H1 (cell line): Measurements from ENCODE around the gene GFAP. TPM values are rescaled to one million over a fixed set of nuclear protein-coding genes. Genes with fewer than 3 reads are reported as not detected.

Experiments used
- CTCF ChIA-PET: fragments of 300-600 bp; sonication (Branson Sonifier 250); formaldehyde crosslinking; loops from one replicate; lab custom pipeline; 2021; ENCODE audit not compliant: partially characterized antibody; lab: Charles Lee
- POLR2A ChIA-PET: fragments of 300-600 bp; sonication (Branson Sonifier 250); formaldehyde crosslinking; loops from one replicate; lab custom pipeline; 2021; ENCODE audit warnings: inconsistent platforms; ENCODE audit not compliant: partially characterized antibody; lab: Charles Lee
- DNase-seq, 2 experiments: peaks; one replicate each; pipeline versions ENCODE4 v3.0.0 to v3.0.0-alpha.2; 2010 to 2022; ENCODE audit warnings: low spot score in 2 of 2, low read depth in 1 of 2, mixed read lengths in 1 of 2
- FAIRE-seq: peaks from 2 replicates; lab custom pipeline; 2011; peaks lifted over from hg19 to GRCh38; lab: Jason Lieb, UNC
- H2AFZ ChIP-seq: 2 replicates; pipeline ENCODE4 v1.8.1; 2012; ENCODE audit warnings: low read length, inconsistent platforms
- H2AK5ac ChIP-seq: 2 replicates; pipeline ENCODE4 v1.6.1; 2013; ENCODE audit warnings: low read depth, low read length
- H2BK120ac ChIP-seq: replicated peaks from 2 replicates; pipeline ENCODE3; 2013; ENCODE audit warnings: low read depth, low read length, inconsistent platforms
- H2BK12ac ChIP-seq: 2 replicates; pipeline ENCODE4 v1.6.1; 2013; ENCODE audit warnings: low read depth, low read length
- H2BK15ac ChIP-seq: 2 replicates; pipeline ENCODE4 v1.6.1; 2013; ENCODE audit warnings: low read length
- H2BK20ac ChIP-seq: 2 replicates; pipeline ENCODE4 v1.6.1; 2013; ENCODE audit warnings: low read length
- H2BK5ac ChIP-seq: 2 replicates; pipeline ENCODE4 v1.6.1; 2013; ENCODE audit warnings: low read depth, low read length
- H3K14ac ChIP-seq: 2 replicates; pipeline ENCODE4 v1.6.1; 2013; ENCODE audit warnings: inconsistent platforms; ENCODE audit not compliant: insufficient read length
- H3K18ac ChIP-seq: 2 replicates; pipeline ENCODE4 v1.6.1; 2013; ENCODE audit warnings: low read length; ENCODE audit errors: extremely low read depth
- H3K23ac ChIP-seq: 2 replicates; pipeline ENCODE4 v1.6.1; 2013; ENCODE audit warnings: inconsistent platforms; ENCODE audit not compliant: insufficient read length
- H3K23me2 ChIP-seq: 2 replicates; pipeline ENCODE4 v1.6.1; 2013; ENCODE audit warnings: low read depth, low read length
- H3K27ac ChIP-seq: 2 replicates; pipeline ENCODE4 v1.6.1; 2011; ENCODE audit warnings: low read depth, low read length, inconsistent platforms
- H3K27me3 ChIP-seq, 4 experiments: replicated peaks in 1 of 4; 1 replicate in 1 of 4; 2 replicates in 3 of 4; pipeline versions ENCODE4 v1.6.1 to v1.8.1; 2011 to 2013; ENCODE audit warnings: low read length in 3 of 4, mild to moderate bottlenecking in 3 of 4, inconsistent platforms in 2 of 4, mixed read lengths in 2 of 4, moderate library complexity in 1 of 4; ENCODE audit not compliant: control insufficient read depth in 3 of 4, insufficient read depth in 3 of 4; ENCODE audit errors: extremely low read depth in 1 of 4
- H3K36me3 ChIP-seq, 4 experiments: 2 replicates each; pipeline versions ENCODE4 v1.6.1 to v1.8.1; 2011 to 2013; ENCODE audit warnings: mild to moderate bottlenecking in 4 of 4, low read length in 3 of 4, moderate library complexity in 2 of 4, control low read depth in 1 of 4, inconsistent platforms in 1 of 4; ENCODE audit not compliant: insufficient read depth in 4 of 4, control insufficient read depth in 2 of 4
- H3K4ac ChIP-seq: replicated peaks from 2 replicates; pipeline ENCODE3; 2013; ENCODE audit warnings: low read length, low read depth, mixed read lengths, inconsistent platforms; ENCODE audit not compliant: insufficient read length
- H3K4me1 ChIP-seq, 4 experiments: replicated peaks in 1 of 4; 1 replicate in 1 of 4; 2 replicates in 3 of 4; pipeline versions ENCODE4 v1.6.1 to v1.8.1; 2011 to 2013; ENCODE audit warnings: low read length in 3 of 4, inconsistent platforms in 2 of 4, mixed read lengths in 1 of 4; ENCODE audit not compliant: insufficient read depth in 4 of 4, control insufficient read depth in 3 of 4
- H3K4me2 ChIP-seq, 2 experiments: 2 replicates each; pipeline versions ENCODE4 v1.6.1 to v1.8.1; 2011 to 2013; ENCODE audit warnings: low read depth in 2 of 2, low read length in 2 of 2, control low read depth in 1 of 2, inconsistent platforms in 1 of 2, mild to moderate bottlenecking in 1 of 2; ENCODE audit not compliant: insufficient read depth in 1 of 2
- H3K4me3 ChIP-seq, 4 experiments: fragments of 200-600, 300-600 bp in 1 of 4; sonication (generic), shearing (Covaris generic), sonication (Bioruptor Twin) in 1 of 4; 2 replicates each; pipeline versions ENCODE4 v1.5.1 to v1.8.1; 2011 to 2016; ENCODE audit warnings: low read length in 4 of 4, low read depth in 3 of 4, control low read depth in 2 of 4, inconsistent platforms in 2 of 4, mild to moderate bottlenecking in 2 of 4, mixed read lengths in 1 of 4, moderate library complexity in 1 of 4; ENCODE audit not compliant: insufficient read depth in 2 of 4; ENCODE audit errors: extremely low read depth in 1 of 4
- H3K56ac ChIP-seq: replicated peaks from 2 replicates; pipeline ENCODE3; 2013; ENCODE audit warnings: low read depth, mild to moderate bottlenecking, mixed read lengths, low read length, inconsistent platforms; ENCODE audit not compliant: insufficient read length
- H3K79me1 ChIP-seq: 2 replicates; pipeline ENCODE4 v1.6.1; 2013; ENCODE audit warnings: low read depth, low read length, control low read depth
- H3K79me2 ChIP-seq, 2 experiments: 2 replicates each; pipeline versions ENCODE4 v1.6.1 to v1.8.1; 2012 to 2013; ENCODE audit warnings: low read length in 2 of 2, mild to moderate bottlenecking in 2 of 2, inconsistent platforms in 1 of 2; ENCODE audit not compliant: insufficient read depth in 2 of 2, control insufficient read depth in 1 of 2
- H3K9ac ChIP-seq, 4 experiments: replicated peaks in 1 of 4; 1 replicate in 1 of 4; 2 replicates in 3 of 4; pipeline versions ENCODE4 v1.6.1 to v1.8.1; 2011 to 2013; ENCODE audit warnings: low read depth in 3 of 4, low read length in 3 of 4, control low read depth in 2 of 4, mild to moderate bottlenecking in 2 of 4, moderate library complexity in 2 of 4, inconsistent platforms in 1 of 4; ENCODE audit errors: extremely low read depth in 1 of 4
- H3K9me3 ChIP-seq, 2 experiments: 2 replicates each; pipeline versions ENCODE4 v1.6.1 to v1.8.1; 2012 to 2013; ENCODE audit warnings: mild to moderate bottlenecking in 2 of 2, moderate library complexity in 2 of 2, control low read depth in 1 of 2, inconsistent platforms in 1 of 2, low read depth in 1 of 2, low read length in 1 of 2, mixed read lengths in 1 of 2; ENCODE audit not compliant: insufficient read depth in 2 of 2
- H4K20me1 ChIP-seq, 2 experiments: replicated peaks in 1 of 2; 2 replicates each; pipeline versions ENCODE3 to v1.8.1; 2011 to 2013; ENCODE audit warnings: inconsistent platforms in 2 of 2, low read length in 2 of 2, mild to moderate bottlenecking in 1 of 2; ENCODE audit not compliant: insufficient read depth in 2 of 2, control insufficient read depth in 1 of 2
- H4K5ac ChIP-seq: 2 replicates; pipeline ENCODE4 v1.6.1; 2013; ENCODE audit warnings: low read length, low read depth, mixed read lengths, inconsistent platforms; ENCODE audit not compliant: insufficient read length
- H4K8ac ChIP-seq: 2 replicates; pipeline ENCODE4 v1.8.0; 2013; ENCODE audit warnings: mild to moderate bottlenecking, moderate library complexity, low read length, inconsistent platforms; ENCODE audit not compliant: insufficient read depth; ENCODE audit errors: extremely low read depth
- H4K91ac ChIP-seq: replicated peaks from 2 replicates; pipeline ENCODE3; 2013; ENCODE audit warnings: low read length, mixed read lengths, inconsistent platforms; ENCODE audit not compliant: insufficient read length
- POLR2AphosphoS5 ChIP-seq: IDR thresholded peaks from 2 replicates; pipeline ENCODE4 v1.6.1; 2011; ENCODE audit warnings: low read depth, low read length
- RAD21 ChIP-seq, 2 experiments: IDR thresholded peaks in 1 of 2; conservative IDR thresholded peaks in 1 of 2; 2 replicates each; pipeline ENCODE4 v1.6.1; 2011; ENCODE audit warnings: low read depth in 2 of 2, low read length in 2 of 2, improper control_type of control experiment in 1 of 2, inconsistent platforms in 1 of 2, mild to moderate bottlenecking in 1 of 2, moderate library complexity in 1 of 2
- WGBS, 2 experiments: shearing (Covaris generic) in 1 of 2; methylation state at CpG; one replicate each; pipeline versions ENCODE4 v1.1.6 to v1.1.7; 2013 to 2015; ENCODE audit warnings: low lambda C conversion rate in 2 of 2, mixed read lengths in 2 of 2, inconsistent platforms in 1 of 2, low coverage in 1 of 2, missing lambda C conversion rate in 1 of 2; ENCODE audit not compliant: insufficient replicate concordance in 2 of 2, insufficient coverage in 1 of 2, insufficient read length in 1 of 2; ENCODE audit errors: extremely low coverage in 1 of 2, missing lambda C conversion rate in 1 of 2; 5-methylcytosine and 5-hydroxymethylcytosine counted together
- polyA plus RNA-seq, 7 experiments: library from polyadenylated mRNA; depleted of rRNA in 3 of 7; stranded (reverse) in 5 of 7; unstranded in 2 of 7; fragments of >200 nt in 5 of 7; fragments of 200-250 nt in 2 of 7; gene quantifications; 1 replicate in 5 of 7; 2 replicates in 1 of 7; 4 replicates in 1 of 7; pipeline versions ENCODE4 v1.2.1 to v1.2.3, GENCODE V29; 2011 to 2013; ENCODE audit warnings: missing spikeins in 2 of 7, mixed read lengths in 2 of 7
- total RNA-seq: library from RNA; stranded (reverse); fragmentation: NEBNext Ultra II Directional; extraction: Animal tissue kit (Norgen Biotek cat#: 25700); gene quantifications from 2 replicates; pipeline ENCODE4 v1.2.1, GENCODE V29; 2021

Gene GFAP
- total and polyA plus RNA-seq, 2 of the 8 experiments (the other 6 are each of a cell fraction or from before 2014, with no cell fraction given): 1.3 to 1.5 TPM

DNA sequence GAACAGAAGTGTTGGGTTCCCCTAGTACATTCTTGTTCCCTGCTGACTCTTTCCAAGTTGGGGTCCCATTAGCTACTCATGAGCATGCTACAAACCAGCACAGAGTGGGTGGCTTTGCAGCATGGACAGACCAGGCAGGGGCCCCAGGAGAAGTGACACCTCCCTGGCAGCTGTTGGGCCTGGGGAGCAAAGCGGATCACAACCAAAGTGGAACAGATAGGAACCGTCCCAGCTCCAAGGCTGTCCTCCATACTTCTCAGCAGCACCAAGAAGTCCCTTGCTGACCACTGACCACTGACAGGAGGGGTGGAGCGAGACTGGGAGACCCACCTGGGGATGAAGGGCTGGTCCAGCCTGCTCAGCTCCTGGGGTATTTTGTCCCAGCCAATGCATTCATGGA lies 12.4 kb upstream of the GFAP start:
- Histone ChIP-seq H3K23me2 (no peaks in the 10 kb centered on the region), H2AFZ (no peak overlapping the region), H2BK15ac (no peak overlapping the region), H3K9me3 (no peaks in the 10 kb centered on the region), H3K79me1 (no peaks in the 10 kb centered on the region), H3K4me1 (no peaks in the 10 kb centered on the region; a peak in 4 of 7 replicates), H3K9ac (no peak overlapping the region), H3K23ac (no peak overlapping the region), H4K8ac (no peak overlapping the region), H3K14ac (no peak overlapping the region), H3K18ac (no peak overlapping the region), H2BK20ac (no peak overlapping the region), H4K20me1 (peaks cover 0 to 6% of the 10 kb centered on the region in 2 experiments), H2BK12ac (no peak overlapping the region), H3K79me2 (no peaks in the 10 kb centered on the region), H3K27ac (no peak overlapping the region), H2BK5ac (no peak overlapping the region), H2AK5ac (no peak overlapping the region), H2BK120ac (no peak overlapping the region), H3K56ac (no peak overlapping the region), H3K36me3 (peaks cover 20 to 59% (median 51%) of the 10 kb centered on the region in 4 experiments), H3K4me2 (no peak overlapping the region), H3K4ac (no peak overlapping the region), H4K91ac (no peak overlapping the region), H4K5ac (no peak overlapping the region), H3K27me3 (no peaks in the 10 kb centered on the region), H3K4me3 (no peak overlapping the region)
- CTCF ChIA-PET: interaction anchor here (1.1 to 13.0 kb wide), 5 partner anchors 9 to 88 kb away, joined by 4 to 243 read pairs (median 7); no protein-coding TSS in a partner anchor
- FAIRE-seq (no peak), DNase-seq (no peak)
- no peak for TF ChIP-seq POLR2AphosphoS5
- no peak for TF ChIP-seq RAD21 (IDR thresholded peaks at IDR 0.05 in 1 of 2, conservative IDR thresholded peaks at IDR 0.05 in 1 of 2; ENCODE audit: low read depth in 2 of 2, low read length in 2 of 2)
- WGBS, 2 experiments: 90% methylated on average over 3 of the region's 3 CpGs; no CpG with 5 or more reads in 1 of the 2 experiments
- POLR2A ChIA-PET: interaction anchor here (2.0 kb wide), 1 partner anchor 28 kb away, joined by 7 read pairs; the partner anchor contains the start of gene EFTUD2
